Endothelial cell of umbilical vein (primary cell): ENCODE data around the gene LRFN2.

Experiments
- CTCF ChIP-seq, 2 donors: IDR thresholded peaks; 1 replicate in 1 of 2; 2 replicates in 1 of 2; pipeline ENCODE4 v1.5.1; 2011; ENCODE audit warnings: low read length in 2 of 2, mild to moderate bottlenecking in 2 of 2, moderate library complexity in 2 of 2, control low read depth in 1 of 2, inconsistent platforms in 1 of 2, low read depth in 1 of 2; ENCODE audit not compliant: insufficient read depth in 1 of 2; ENCODE audit errors: extremely low read depth in 1 of 2
- EZH2 ChIP-seq: IDR thresholded peaks from 2 replicates; pipeline ENCODE4 v1.6.1; 2012; ENCODE audit warnings: borderline replicate concordance, low read depth, mild to moderate bottlenecking, moderate library complexity, low read length, inconsistent platforms; ENCODE audit not compliant: severe bottlenecking
- MAX ChIP-seq: IDR thresholded peaks from 2 replicates; pipeline ENCODE4 v1.6.1; 2011; ENCODE audit not compliant: insufficient read depth, insufficient read length
- POLR2A ChIP-seq: IDR thresholded peaks from 2 replicates; pipeline ENCODE4 v1.6.1; 2012; ENCODE audit warnings: low read depth, mild to moderate bottlenecking, control low read depth, low read length
- POLR2AphosphoS5 ChIP-seq: IDR thresholded peaks from 2 replicates; pipeline ENCODE4 v1.6.1; 2012; ENCODE audit warnings: low read depth, mild to moderate bottlenecking, control low read depth, low read length, moderate library complexity; ENCODE audit not compliant: insufficient read depth

- TF ChIP-seq MAX: no peak
- no peak for TF ChIP-seq CTCF (IDR thresholded peaks at IDR 0.05; ENCODE audit: extremely low read depth in 1 of 2, insufficient read depth in 1 of 2, low read depth in 1 of 2, low read length in 2 of 2)
- TF ChIP-seq POLR2AphosphoS5: no peak
- TF ChIP-seq POLR2A: no peak
- no peak for TF ChIP-seq EZH2
These were observed 186.4 kb downstream of the LRFN2 start for GRCh38 chr6:40400738-40401137.
